Sigmoid colon (tissue), 7 donors: ENCODE results near the gene CCSER1. TPM values are rescaled to one million over a fixed set of nuclear protein-coding genes. Genes with fewer than 3 reads are reported as not detected.

Experiments used
- DNase-seq: peaks from one replicate; pipeline ENCODE4 v3.0.0-alpha.2; 2019
- H3K27ac ChIP-seq, 4 donors: fragments of 200-600 bp; sonication (generic); one replicate each; pipeline ENCODE4 v1.5.1; 2016 to 2019; ENCODE audit warnings: mild to moderate bottlenecking in 1 of 4
- H3K27me3 ChIP-seq, 3 donors: fragments of 200-600 bp; sonication (generic); one replicate each; pipeline ENCODE4 v1.5.1; 2019; ENCODE audit warnings: mild to moderate bottlenecking in 1 of 3
- H3K36me3 ChIP-seq, 4 donors: fragments of 200-600 bp; sonication (generic); one replicate each; pipeline ENCODE4 v1.5.1; 2016 to 2019
- H3K4me1 ChIP-seq, 4 donors: fragments of 200-600 bp; sonication (generic); one replicate each; pipeline ENCODE4 v1.5.1; 2017 to 2019
- H3K4me3 ChIP-seq, 4 donors: fragments of 200-600 bp; sonication (generic); one replicate each; pipeline ENCODE4 v1.5.1; 2017 to 2019; ENCODE audit warnings: mild to moderate bottlenecking in 2 of 4, moderate library complexity in 1 of 4
- H3K9me3 ChIP-seq, 4 donors: fragments of 200-600 bp in 3 of 4; sonication (generic) in 3 of 4; one replicate each; pipeline versions ENCODE4 v1.5.1 to v1.6.1; 2013 to 2019
- CTCF ChIP-seq, 4 experiments: fragments of 450-650 bp in 3 of 4; fragments of 200-600 bp in 1 of 4; IDR thresholded peaks; one replicate each; pipeline ENCODE4 v1.5.1; 2016 to 2019; ENCODE audit warnings: antibody characterized with exemption in 4 of 4, mild to moderate bottlenecking in 3 of 4, moderate library complexity in 2 of 4
- EP300 ChIP-seq, 4 donors: sonication (generic); formaldehyde crosslinking; IDR thresholded peaks; one replicate each; pipeline ENCODE4 v1.6.1; 2017; ENCODE audit warnings: antibody characterized with exemption in 4 of 4
- POLR2A ChIP-seq, 2 donors: fragments of 450-650 bp; IDR thresholded peaks; one replicate each; pipeline ENCODE4 v1.6.1; 2016; ENCODE audit warnings: antibody characterized with exemption in 2 of 2, mild to moderate bottlenecking in 2 of 2, moderate library complexity in 2 of 2
- POLR2AphosphoS5 ChIP-seq, 4 donors: sonication (generic); formaldehyde crosslinking; IDR thresholded peaks; one replicate each; pipeline ENCODE4 v1.6.1; 2017; ENCODE audit warnings: antibody characterized with exemption in 4 of 4
- WGBS, 2 donors: extraction: QIAGEN DNeasy Blood & Tissue Kit; methylation state at CpG; one replicate each; pipeline ENCODE4 v1.1.7; 2013; 5-methylcytosine and 5-hydroxymethylcytosine counted together
- intact Hi-C: fragments of 100-400 bp; cut with DNase I; formaldehyde crosslinking; loops from one replicate; pipeline ENCODE4 v1.15.1; 2023
- polyA plus RNA-seq, 3 donors: library from polyadenylated mRNA; stranded (reverse); fragments of 200-250 nt; gene quantifications; one replicate each; pipeline ENCODE4 v1.2.3, GENCODE V29; 2013
- total RNA-seq, 4 donors: library from RNA; depleted of rRNA; stranded (reverse); fragments of >200 nt; gene quantifications; one replicate each; pipeline ENCODE4 v1.1.0, GENCODE V29; 2016
- donor health status: healthy with polysubstance abuse.
- donor health status: Bipolar disorder and iron deficiency.
- donor health status: healthy.

The CCSER1 gene
- total and polyA plus RNA-seq, 7 donors = 1.6 to 7.2 (median 4.2) TPM

- TF ChIP-seq POLR2A (IDR thresholded peaks at IDR 0.05) (no peak), POLR2AphosphoS5 (IDR thresholded peaks at IDR 0.05) (no peak), CTCF (IDR thresholded peaks at IDR 0.05) (no peak), EP300 (IDR thresholded peaks at IDR 0.05) (no peak)
- intact Hi-C loops = no loop called here
- WGBS, 2 donors = 91 to 93% methylated on average over 2 of the region's 2 CpGs
- Histone ChIP-seq H3K9me3 (no peaks in the 10 kb centered on the region), H3K4me3 (no peak overlapping the region), H3K27me3 (no peaks in the 10 kb centered on the region), H3K27ac (no peak overlapping the region), H3K4me1 (no peaks in the 10 kb centered on the region), H3K36me3 (no peaks in the 10 kb centered on the region)
- no peak for DNase-seq
These were observed 71.1 kb downstream of the CCSER1 start for GRCh38 chr4:90198086-90198847.

- H3K36me3 ChIP-seq = no peaks in the 10 kb centered on the region
- no peaks in the 10 kb centered on the region for H3K9me3 ChIP-seq
- 82 to 94% methylated on average over 10 of the region's 10 CpGs for WGBS, 2 donors
- no peak overlapping the region for H3K4me3 ChIP-seq
- no peaks in the 10 kb centered on the region for H3K27me3 ChIP-seq
- intact Hi-C loops = no loop called here
- TF ChIP-seq POLR2AphosphoS5 (IDR thresholded peaks at IDR 0.05) (no peak), POLR2A (IDR thresholded peaks at IDR 0.05) (no peak), EP300 (IDR thresholded peaks at IDR 0.05) (no peak), CTCF (IDR thresholded peaks at IDR 0.05) (no peak)
- no peaks in the 10 kb centered on the region for H3K4me1 ChIP-seq
- no peak for DNase-seq
- no peak overlapping the region for H3K27ac ChIP-seq
These were observed 80.8 kb downstream of the CCSER1 start for GRCh38 chr4:90207887-90208454.

GRCh38 chr4:90209922-90210321 is 82.7 kb downstream of the CCSER1 start:
- Histone ChIP-seq H3K27me3 (no peaks in the 10 kb centered on the region), H3K4me3 (no peak overlapping the region), H3K4me1 (no peaks in the 10 kb centered on the region), H3K36me3 (no peaks in the 10 kb centered on the region), H3K27ac (peak overlapping the region in 1 of 4 donors; percentile 11), H3K9me3 (no peaks in the 10 kb centered on the region)
- DNase-seq = no peak
- intact Hi-C loops = no loop called here
- WGBS, 2 donors = 3 to 37% methylated on average over 1 of the region's 1 CpG
- TF ChIP-seq POLR2A (IDR thresholded peaks at IDR 0.05) = no peak
- TF ChIP-seq EP300 (IDR thresholded peaks at IDR 0.05) = no peak
- TF ChIP-seq CTCF (IDR thresholded peaks at IDR 0.05) = no peak
- TF ChIP-seq POLR2AphosphoS5 (IDR thresholded peaks at IDR 0.05) = no peak

- Histone ChIP-seq H3K27me3 (no peaks in the 10 kb centered on the region), H3K27ac (no peak overlapping the region), H3K36me3 (no peaks in the 10 kb centered on the region), H3K4me1 (no peaks in the 10 kb centered on the region), H3K4me3 (no peak overlapping the region), H3K9me3 (no peaks in the 10 kb centered on the region)
- DNase-seq = no peak
- no peak for TF ChIP-seq POLR2AphosphoS5 (IDR thresholded peaks at IDR 0.05)
- TF ChIP-seq POLR2A (IDR thresholded peaks at IDR 0.05) = no peak
- TF ChIP-seq EP300 (IDR thresholded peaks at IDR 0.05) = no peak
- TF ChIP-seq CTCF (IDR thresholded peaks at IDR 0.05) = no peak
- WGBS, 2 donors = 81 to 91% methylated on average over 1 of the region's 1 CpG
- intact Hi-C loops = no loop called here
These were observed 84.0 kb downstream of the CCSER1 start for GRCh38 chr4:90211174-90211573.
